NCI-H2196 treated with DMSO at 0.1 percent for 48 hours (cell line): Measurements from ENCODE around the gene CTNNA2.
"Not testable (repeated sequence)": the region's sequence is repeated elsewhere in the genome, so short reads cannot be mapped to it uniquely, and the experiment has no call there.

Experiments
- DNase-seq: peaks from one replicate; lab custom pipeline; 2025; ENCODE audit not compliant: unreplicated experiment; lab: John Stamatoyannopoulos, UW

Gene CTNNA2

DNA sequence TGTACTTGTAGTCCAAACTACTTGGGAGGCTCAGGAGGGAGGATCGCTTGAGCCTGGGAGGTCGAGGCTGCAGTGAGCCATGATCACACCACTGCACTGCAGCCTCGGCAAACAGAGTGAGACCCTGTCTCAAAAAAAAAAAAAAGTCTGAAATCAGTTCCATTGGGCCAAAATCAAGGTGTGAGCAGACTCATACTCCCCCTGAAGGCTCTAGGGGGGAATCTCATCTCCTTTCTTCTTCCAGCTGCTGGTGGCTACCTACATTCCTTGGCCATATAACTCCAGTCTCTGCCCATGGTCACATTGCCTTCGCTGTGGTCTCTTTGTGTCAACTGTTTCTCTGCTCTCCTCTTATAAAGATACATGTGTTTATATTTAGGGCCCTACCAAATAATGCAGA is 557.7 kb downstream of the CTNNA2 start:
- no peak for DNase-seq

DNA sequence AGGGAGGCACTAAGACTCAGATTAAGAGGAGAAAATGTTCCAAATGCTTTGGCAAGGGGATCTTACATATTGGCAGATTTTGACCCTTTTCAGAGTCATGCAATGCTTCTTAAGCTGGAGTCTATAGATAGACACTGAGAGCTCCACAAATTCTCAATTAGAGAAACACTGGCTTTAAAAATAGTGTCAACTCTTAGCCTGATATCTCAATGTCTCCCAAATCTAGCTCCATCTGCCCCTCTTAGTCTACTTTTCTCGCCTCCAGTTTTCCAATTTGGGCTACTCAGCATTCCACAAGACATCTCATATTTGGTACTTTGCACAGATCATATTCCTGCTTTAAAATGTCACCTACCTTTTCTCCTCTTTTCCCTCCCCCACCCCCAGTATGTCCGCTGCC is 559.1 kb downstream of the CTNNA2 start:
- DNase-seq: no peak

DNA sequence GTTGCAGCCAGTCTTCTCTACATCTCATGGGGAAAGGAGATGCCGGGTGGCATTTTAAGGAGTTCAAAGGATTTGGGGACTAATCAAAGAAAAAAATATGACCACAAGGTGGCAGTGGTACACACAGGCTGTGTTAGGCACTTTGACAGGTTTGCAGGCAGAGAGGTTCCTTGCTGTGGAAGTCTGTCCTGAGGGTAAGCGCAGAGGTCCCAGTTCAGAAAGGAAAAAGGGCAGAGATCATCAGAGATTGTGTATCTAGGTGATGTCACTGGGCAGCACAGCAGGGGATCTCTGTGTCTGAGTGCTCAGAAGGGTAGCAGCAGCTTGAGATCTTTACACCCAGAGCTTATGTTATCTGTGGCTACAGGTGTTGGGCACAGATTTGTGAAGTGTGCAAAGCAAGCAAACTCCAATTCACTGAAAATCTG is 560.3 kb downstream of the CTNNA2 start:
- DNase-seq: no peak

DNA sequence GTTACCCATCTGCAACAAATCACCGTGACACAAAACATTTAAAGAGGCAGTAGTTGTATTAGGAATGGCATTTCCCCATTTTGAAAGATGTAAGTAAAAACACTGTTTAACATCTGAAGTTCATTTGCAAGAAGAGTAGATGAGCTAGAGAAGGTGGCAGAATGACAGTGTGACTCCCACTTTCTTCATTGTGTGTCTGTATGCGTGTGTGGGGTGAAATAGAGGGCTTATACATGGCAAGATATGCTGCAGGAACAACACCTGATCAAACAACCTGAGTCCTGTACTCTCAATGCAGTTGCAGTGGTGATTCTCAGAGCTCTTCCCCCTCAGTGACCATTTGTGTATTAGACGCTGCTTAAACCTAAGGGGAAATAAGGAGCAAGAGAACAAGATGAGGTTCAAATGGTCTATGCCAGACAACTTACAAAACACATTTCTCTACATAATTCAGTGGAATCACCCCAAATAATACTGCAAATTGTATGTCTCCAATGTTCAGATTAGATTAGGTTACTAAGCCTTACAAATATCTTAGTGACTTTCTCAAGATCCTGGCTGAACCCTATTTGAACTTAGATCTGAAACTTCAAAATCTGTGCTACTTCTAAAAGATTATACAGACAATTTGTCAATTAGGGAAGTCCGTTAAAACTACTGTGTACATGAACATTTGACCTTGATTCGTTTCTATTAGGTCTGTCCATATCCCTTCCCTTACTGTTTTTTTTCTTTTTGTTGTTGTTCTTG is 561.6 kb downstream of the CTNNA2 start:
- DNase-seq: no peak

DNA sequence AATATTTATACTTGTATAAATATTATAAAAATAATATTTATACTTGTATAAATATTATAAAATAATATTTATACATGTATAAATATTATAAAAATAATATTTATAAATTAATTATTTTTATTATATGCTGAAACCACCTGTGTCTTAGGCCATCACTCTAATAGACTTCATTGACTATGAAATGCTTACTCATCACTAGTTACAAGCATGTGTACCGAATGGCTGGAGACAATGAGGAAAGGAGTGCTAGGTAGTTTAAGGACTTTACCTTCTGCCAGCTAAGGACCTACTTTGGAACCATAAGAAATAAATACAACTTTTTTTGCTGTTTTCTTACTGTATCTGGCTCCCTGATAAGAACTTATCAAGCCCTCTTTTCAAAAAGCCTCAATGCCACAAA is 562.9 kb downstream of the CTNNA2 start:
- no peak for DNase-seq

DNA sequence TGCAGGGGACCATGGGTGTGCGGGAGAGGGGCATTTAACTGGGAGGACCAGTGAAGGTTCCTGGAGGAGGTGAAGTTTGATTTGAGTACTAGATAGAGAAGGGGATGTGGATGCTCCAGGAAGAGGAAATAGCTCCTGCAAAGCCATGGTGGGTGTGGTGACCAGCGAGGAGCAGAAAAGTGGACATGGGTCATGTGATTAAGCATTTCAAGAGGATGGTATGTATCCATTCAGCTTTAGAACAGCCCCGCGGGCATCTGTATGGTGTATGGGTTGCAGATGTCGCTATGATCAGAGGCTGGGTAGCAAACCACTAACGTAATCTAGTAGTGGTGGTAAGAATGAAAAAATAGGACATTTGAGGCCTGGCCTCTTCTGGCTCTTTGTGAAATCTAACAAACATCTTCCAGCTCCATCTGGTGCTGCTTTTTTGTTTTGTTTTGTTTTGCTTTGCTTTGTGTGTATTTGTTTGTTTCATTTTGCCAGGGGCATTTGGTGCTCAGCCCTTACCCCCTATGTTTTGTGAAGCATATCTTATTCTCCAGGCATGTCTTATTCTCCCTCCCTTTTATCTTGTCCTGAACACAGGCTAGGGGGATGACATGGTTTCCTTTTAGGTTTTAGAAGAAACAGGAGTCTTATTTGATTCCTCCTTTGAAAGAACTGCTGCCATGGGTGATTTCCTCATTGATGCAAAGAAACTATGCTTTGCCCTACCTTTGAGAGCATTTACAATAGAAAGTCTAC is 565.6 kb downstream of the CTNNA2 start:
- no peak for DNase-seq

DNA sequence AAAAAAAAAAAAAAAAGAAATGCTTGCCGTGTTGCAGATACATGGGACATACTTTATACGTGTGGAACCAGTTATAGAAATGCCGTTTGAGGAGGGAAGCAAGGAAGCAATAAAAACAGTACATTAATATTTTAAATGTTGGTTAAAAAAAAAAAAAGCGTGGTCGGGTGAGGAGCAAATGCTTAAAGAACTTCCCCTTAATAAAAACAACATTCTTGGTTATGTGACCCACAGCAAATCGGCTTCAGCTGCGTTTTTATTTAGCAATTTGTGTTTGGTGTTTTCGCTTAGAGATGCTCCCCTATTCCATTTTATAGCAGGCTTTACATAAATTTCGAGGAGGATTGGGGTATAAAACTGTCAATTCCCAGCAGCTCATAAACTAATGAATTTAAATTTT is 568.1 kb downstream of the CTNNA2 start:
- no peak for DNase-seq

DNA sequence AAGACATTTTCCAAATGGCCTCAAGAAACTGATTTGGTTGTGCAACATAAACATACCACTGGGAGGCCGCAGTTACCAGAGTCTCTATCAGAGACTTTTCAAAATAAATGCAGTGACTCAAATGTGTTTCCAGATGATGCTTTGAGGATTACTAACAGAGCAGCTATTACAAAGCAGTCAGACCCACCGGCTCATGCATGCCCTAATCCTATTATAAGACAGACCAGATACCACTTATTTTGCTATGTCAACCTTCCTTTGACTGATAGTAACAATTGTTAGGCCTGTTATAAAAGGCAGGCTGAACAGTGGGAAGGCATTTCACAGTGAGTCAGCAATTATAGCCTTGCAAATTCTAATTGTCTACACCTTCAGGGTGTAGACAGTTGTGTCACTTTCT is 574.0 kb downstream of the CTNNA2 start:
- DNase-seq: no peak

DNA sequence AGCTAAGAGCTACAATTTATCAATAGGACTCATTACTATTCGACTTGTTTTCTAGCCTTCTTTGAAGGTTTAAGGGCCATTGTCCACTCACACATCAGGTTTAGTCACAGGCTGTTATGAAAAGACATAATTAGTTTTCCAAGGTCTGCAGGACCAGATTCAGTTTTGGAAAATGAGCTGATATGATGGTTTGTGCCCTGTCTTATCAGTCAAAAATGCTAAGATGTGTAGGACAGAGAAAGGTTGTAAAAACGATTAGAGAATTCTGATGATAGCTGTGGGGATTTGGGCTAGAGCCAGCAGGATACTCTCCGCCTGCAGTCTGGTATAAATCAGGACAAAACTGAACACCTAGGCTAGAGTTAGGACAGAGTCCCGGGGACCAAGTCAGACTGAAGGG is 578.4 kb downstream of the CTNNA2 start:
- DNase-seq: no peak

DNA sequence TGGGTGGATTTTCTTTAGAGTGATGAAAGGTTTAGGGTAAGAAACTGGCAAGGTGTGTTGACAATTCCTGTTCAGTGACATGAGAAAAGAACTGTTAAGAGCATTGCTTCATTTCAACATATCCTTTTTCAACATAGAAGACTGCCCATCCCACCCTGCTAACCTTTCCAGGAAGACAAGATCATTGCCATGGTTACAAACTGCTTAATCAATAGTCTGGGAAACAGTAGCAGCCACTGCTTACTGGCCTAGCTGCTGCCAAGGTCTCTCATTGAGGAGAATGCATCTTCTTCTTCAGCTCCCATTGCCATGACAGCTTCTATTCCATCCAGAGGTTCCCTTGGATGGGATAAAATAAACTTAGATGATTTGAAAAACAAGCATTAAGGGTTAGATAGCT is 579.6 kb downstream of the CTNNA2 start:
- no peak for DNase-seq

DNA sequence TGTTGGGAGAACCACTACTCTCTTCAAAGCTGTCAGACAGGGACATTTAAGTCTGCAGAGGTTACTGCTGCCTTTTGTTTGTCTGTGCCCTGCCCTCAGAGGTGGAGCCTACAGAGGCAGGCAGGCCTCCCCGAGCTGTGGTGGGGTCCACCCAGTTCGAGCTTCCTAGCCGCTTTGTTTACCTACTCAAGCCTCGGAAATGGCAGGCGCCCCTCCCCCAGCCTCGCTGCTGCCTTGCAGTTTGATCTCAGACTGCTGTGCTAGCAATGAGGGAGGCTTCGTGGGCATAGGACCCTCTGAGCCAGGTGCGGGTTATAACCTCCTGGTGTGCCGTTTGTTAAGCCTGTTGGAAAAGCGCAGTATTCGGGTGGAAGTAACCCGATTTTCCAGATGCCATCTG is 585.7 kb downstream of the CTNNA2 start:
- DNase-seq: not testable (repeated sequence)

DNA sequence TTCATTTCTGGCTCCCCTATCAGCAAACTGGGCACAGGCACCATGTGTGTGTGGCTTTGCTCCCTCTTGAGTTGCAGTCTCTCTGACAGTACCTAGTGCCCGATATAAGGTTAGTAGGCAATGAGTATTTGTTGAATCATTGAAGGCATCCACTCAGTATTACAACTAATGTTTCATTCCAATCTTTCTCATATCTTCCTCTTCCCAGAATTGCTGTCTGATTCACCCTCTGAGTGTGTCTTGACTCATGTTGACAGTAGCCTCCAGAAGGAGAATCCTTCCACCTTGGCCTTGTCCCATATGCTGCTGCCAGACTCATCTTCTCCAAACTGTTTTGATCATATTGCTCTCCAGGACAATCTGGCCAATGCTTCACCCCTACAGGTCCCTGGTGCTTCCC is 589.2 kb downstream of the CTNNA2 start:
- no peak for DNase-seq

DNA sequence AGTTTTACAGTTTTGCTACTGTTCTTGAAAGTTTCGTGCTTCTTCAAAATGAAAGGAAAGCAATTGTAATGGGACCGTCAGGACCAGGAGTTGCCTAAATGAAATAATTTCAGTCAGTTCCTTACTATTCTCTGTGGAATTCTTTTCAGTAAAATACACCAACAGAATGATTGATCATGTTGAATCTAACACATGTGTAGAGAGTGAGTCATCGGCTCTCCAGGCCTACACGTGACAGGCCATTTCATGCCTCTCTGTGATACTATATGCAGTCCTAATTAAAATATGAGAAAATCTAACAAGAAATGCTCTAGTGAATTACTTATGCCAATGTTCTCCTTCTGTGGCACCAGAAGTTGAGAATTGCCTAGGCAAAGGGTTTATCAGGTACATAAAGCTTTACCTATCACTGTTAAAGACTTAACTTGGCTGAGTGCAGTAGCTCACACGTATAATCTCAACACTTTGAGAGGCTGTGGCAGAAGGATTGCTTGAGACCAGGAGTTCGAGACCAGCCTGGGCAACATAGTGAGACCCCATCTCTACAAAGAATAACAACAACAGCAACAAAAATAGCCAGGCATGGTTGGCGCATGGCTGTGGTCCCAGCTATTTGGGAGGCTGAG is 592.3 kb downstream of the CTNNA2 start:
- no peak for DNase-seq

DNA sequence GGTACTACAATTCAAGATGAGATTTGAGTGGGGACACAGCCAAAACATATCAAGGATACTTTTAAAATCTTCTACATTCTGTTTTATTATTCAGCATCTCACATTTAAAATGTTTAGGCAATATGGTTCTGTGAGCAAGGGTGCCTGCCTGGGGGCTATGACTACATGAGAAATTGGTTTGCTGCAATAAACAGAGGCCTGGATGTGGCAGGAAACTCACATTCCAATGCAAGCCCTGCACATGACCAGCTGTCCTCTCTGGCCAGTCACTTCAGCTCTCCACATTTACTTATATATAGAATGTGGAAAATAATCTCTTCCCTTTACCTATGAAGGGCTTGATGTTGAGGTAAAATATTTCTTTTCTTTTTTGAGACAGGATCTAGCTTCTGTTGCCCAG is 598.3 kb downstream of the CTNNA2 start:
- no peak for DNase-seq

DNA sequence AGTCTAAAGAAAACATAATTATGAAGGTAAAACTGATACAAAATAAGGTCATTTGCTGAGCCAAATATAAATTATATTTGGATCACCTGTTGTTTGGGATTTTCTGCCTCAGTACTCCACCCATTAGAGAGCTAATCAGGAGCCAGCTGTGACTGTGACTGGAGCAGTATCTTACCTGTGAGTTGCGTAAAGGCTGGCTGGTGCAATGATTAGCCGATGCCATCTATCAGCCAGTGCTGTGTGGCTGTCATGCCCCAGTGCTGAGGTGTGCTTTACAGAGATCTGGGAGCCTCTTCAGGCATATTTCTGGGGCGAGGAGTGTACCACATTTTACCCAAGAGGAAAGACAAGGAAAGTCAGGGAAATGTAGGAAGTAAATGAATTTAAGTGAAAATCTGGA is 599.9 kb downstream of the CTNNA2 start:
- DNase-seq: no peak

DNA sequence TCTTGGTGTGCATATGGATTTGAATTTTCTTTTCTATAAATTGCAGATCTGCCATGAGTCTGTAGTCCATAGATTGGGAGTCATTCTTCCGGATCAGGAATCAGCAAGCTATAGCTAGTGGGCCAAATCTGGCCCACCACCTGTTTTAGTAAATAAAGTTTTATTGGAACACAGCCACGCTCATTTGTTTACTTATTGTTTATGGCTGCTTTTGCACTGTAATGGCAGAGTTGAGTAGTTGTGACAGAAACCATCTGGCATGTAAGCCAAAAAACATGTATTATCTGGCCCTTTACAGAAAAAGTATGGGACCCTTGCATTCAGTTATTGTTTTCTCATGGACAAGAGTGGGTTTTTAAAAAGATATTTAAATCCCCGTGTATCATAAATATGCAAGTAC is 600.5 kb downstream of the CTNNA2 start:
- DNase-seq: no peak

DNA sequence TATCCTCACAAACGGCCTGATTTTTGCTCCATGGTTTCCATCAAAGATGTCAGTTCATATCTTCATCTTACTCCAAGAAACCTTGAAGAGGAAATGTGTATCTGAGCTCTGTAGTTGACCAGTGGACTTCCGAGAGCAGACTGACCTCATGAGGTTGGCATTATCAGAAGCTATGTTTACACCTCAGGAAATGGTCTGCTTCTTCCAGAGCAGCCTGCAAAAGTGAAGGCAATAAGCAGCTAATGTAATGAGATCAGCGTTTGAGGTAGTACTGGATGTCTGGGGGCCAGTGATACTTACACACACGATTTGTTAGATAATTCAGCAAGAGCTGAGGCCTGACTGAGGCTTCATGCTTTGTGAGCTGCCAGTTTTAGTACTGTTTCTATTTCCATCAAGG is 602.0 kb downstream of the CTNNA2 start:
- no peak for DNase-seq

DNA sequence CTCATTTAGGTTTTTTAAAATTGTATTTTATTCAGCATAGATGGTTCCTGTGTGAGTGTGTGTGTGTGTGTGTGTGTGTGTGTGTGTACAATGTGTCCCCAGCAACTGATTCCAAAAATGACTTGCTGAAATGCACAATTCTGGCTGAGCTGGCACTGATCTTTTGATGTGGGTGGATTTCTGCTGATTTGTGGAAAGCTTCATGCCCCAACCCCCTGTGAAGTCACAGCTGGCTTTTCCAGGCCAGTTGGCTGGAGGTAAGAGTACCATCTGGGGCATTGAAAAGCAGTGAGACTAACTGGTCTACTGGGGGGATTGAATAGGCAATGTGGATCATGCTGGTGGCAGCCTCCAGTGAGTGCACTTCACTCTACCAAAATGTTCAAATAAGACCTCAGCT is 604.5 kb downstream of the CTNNA2 start:
- DNase-seq: no peak

DNA sequence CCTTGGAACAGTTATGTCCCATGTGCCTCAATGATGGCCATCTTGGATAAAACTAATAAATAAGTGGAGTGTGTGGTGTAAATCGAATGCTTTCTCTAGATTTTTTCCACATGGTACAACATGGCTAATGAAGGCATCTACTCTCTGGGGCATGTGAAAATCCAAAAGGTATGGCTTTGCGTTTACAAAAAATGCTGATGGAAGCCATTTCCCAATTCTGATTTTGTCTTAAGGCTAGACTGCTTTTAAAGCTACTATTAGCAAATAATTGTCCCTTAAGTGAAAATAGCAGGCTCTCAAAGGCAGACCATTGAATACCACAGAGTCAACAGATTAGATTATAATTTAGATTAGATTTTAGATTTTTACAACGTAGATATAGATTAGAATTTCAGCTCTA is 608.0 kb downstream of the CTNNA2 start:
- DNase-seq: no peak

DNA sequence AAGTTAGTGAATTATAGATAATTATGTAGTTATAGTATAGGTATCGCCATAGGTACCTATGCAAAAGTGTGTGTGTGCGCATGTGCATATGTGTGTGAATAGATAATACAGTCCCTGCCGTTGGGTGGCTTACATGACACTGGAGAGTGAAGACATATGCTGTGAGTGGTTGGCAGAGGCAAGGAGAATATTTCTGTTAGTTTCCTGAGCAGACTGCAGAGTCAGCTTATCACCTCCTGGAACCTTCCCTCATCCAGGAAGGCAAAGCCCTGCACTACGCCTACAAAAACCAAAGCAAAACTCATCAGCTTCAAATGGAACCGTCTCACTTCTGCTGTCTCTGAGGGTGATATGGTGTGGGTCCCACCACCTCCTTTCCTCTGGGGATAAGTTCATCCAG is 609.8 kb downstream of the CTNNA2 start:
- DNase-seq: no peak

DNA sequence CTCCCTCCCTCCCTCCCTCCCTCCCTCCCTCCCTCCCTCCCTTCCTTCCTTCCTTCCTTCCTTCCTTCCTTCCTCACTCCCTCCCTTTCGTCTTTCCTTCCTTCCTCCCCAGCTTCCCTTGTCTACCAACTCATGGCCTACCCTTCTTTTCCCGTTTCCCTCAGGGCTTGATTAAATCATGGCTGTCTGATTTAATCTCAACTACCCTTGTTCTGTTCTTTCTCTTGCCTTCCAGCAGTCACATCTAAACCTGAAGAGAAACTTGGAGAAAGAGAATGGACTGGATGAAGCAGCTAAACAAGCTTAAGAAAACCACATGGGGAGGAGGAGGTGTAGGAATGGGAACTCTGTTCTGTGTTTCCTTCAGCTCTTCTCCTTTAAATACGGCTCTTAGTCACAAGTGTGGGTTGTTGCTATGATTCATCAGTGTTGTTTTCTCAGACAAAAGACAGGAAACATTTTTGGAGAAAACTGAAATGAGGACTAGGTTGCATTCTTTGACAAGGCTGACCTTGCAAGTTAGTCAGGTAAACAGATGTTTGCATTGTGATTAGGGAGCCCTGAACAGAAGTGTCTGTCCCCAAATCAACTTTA is 613.8 kb downstream of the CTNNA2 start:
- DNase-seq: no peak

DNA sequence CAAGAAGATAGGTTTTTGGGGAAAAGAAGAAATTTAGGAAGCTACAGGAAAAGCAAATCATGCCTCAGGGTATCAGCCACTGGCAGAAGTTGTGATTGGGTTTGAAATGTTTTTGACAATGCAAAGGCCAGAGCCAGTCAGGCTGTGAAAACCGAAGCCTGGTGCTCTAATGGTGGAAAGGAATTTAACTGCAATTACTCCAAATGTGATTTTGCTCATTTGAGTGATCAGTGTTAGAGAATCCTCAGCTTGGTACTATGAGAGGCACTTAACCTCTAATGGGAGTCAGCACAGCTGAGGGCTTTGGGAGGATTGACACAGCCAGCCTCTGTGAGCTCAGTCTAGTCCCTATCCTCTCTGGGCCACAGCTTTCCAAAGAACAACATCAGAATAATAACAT is 615.2 kb downstream of the CTNNA2 start:
- no peak for DNase-seq
